Germinal center (tissue), 1 donor: ENCODE data around the gene CTAGE8.
"Not testable (repeated sequence)": the region's sequence is repeated elsewhere in the genome, so short reads cannot be mapped to it uniquely, and the experiment has no call there.

Experiments
- DNase-seq: peaks from one replicate; pipeline ENCODE4 v3.0.0; 2012; ENCODE audit warnings: mixed read lengths, low spot score

Gene CTAGE8

GRCh38 chr7:144256112-144256511 is 13.0 kb downstream of the CTAGE8 start:
- DNase-seq = no peak

- no peak for DNase-seq
These were observed 13.6 kb downstream of the CTAGE8 start for GRCh38 chr7:144255471-144255897.

- DNase-seq = not testable (repeated sequence)
These were observed 16.8 kb downstream of the CTAGE8 start for GRCh38 chr7:144252307-144252706.

GRCh38 chr7:144247674-144248330 is 21.3 kb downstream of the CTAGE8 start:
- not testable (repeated sequence) for DNase-seq

GRCh38 chr7:144246967-144247366 is 22.1 kb downstream of the CTAGE8 start:
- not testable (repeated sequence) for DNase-seq

- DNase-seq = not testable (repeated sequence)
These were observed 23.7 kb downstream of the CTAGE8 start for GRCh38 chr7:144245372-144245771.

- DNase-seq = not testable (repeated sequence)
These were observed 29.7 kb downstream of the CTAGE8 start, which contains the start of gene OR2A42 for GRCh38 chr7:144239365-144239764. Gene OR2A42, minus strand, starts transcription at chr7:144239605. Its CDS starts 6,762 bp downstream, at chr7:144232843.

- not testable (repeated sequence) for DNase-seq
These were observed 30.5 kb downstream of the CTAGE8 start for GRCh38 chr7:144238530-144239082.

- DNase-seq = not testable (repeated sequence)
These were observed 36.0 kb downstream of the CTAGE8 start for GRCh38 chr7:144233039-144233438.

GRCh38 chr7:144231027-144231426 is 38.1 kb downstream of the CTAGE8 start:
- not testable (repeated sequence) for DNase-seq

- DNase-seq = not testable (repeated sequence)
These were observed 40.3 kb downstream of the CTAGE8 start for GRCh38 chr7:144228810-144229209.

- DNase-seq = not testable (repeated sequence)
These were observed 42.2 kb downstream of the CTAGE8 start for GRCh38 chr7:144226866-144227265.

GRCh38 chr7:144223675-144224074 is 45.4 kb downstream of the CTAGE8 start:
- DNase-seq = not testable (repeated sequence)

GRCh38 chr7:144220531-144220930 is 48.6 kb downstream of the CTAGE8 start:
- not testable (repeated sequence) for DNase-seq

GRCh38 chr7:144219149-144219548 is 49.9 kb downstream of the CTAGE8 start:
- not testable (repeated sequence) for DNase-seq

GRCh38 chr7:144218581-144218980 is 50.5 kb downstream of the CTAGE8 start:
- DNase-seq = not testable (repeated sequence)

- DNase-seq = not testable (repeated sequence)
These were observed 51.9 kb downstream of the CTAGE8 start for GRCh38 chr7:144217200-144217599.
